Measurements from ENCODE around the gene SMIM21. TPM values are rescaled to one million over a fixed set of nuclear protein-coding genes. Genes with fewer than 3 reads are reported as not detected.

Gene SMIM21
- total and polyA plus RNA-seq, 2 of the 8 experiments (the other 6 are each of a cell fraction or from before 2014, with no cell fraction given), result not detected

- no peaks in the 10 kb centered on the region for H3K9me3 ChIP-seq (ENCODE audit: insufficient read depth in 2 of 2, low read depth in 1 of 2, low read length in 1 of 2)
- no peak overlapping the region for H2AK5ac ChIP-seq (ENCODE audit: low read depth, low read length)
- H4K91ac ChIP-seq (replicated peaks; ENCODE audit: insufficient read length, low read length), result no peak overlapping the region
- no peaks in the 10 kb centered on the region for H3K79me1 ChIP-seq (ENCODE audit: low read depth, low read length)
- H4K20me1 ChIP-seq (replicated peaks in 1 of 2; ENCODE audit: control insufficient read depth in 1 of 2, insufficient read depth in 2 of 2, low read length in 2 of 2), result no peaks in the 10 kb centered on the region
- H3K4me2 ChIP-seq (ENCODE audit: insufficient read depth in 1 of 2, low read depth in 2 of 2, low read length in 2 of 2), result no peak overlapping the region
- no peak overlapping the region for H3K4ac ChIP-seq (replicated peaks; ENCODE audit: insufficient read length, low read depth, low read length)
- no peak overlapping the region for H2BK15ac ChIP-seq (ENCODE audit: low read length)
- no peak overlapping the region for H4K5ac ChIP-seq (ENCODE audit: insufficient read length, low read depth, low read length)
- POLR2A ChIA-PET (ENCODE audit: partially characterized antibody), result no interaction called here
- no peak overlapping the region for H2BK5ac ChIP-seq (ENCODE audit: low read depth, low read length)
- 97% methylated on average over 5 of the region's 5 CpGs; no CpG with 5 or more reads in 1 of the 2 experiments for WGBS, 2 experiments (ENCODE audit: extremely low coverage in 1 of 2, insufficient coverage in 1 of 2, insufficient read length in 1 of 2, insufficient replicate concordance in 2 of 2, low coverage in 1 of 2, low lambda C conversion rate in 2 of 2, missing lambda C conversion rate in 1 of 2)
- CTCF ChIA-PET (ENCODE audit: partially characterized antibody), result interaction anchor here (1.0 to 1.1 kb wide), 2 partner anchors 24 to 62 kb away, joined by 3 read pairs; no protein-coding TSS in a partner anchor
- no peak overlapping the region for H3K4me3 ChIP-seq (ENCODE audit: extremely low read depth in 1 of 4, insufficient read depth in 2 of 4, low read depth in 3 of 4, low read length in 4 of 4)
- H3K23ac ChIP-seq (ENCODE audit: insufficient read length), result no peak overlapping the region
- H3K36me3 ChIP-seq (ENCODE audit: control insufficient read depth in 2 of 4, insufficient read depth in 4 of 4, low read length in 3 of 4), result no peaks in the 10 kb centered on the region
- FAIRE-seq (no peak), DNase-seq (ENCODE audit: low read depth in 1 of 2, low spot score in 2 of 2) (no peak)
- no peak overlapping the region for H4K8ac ChIP-seq (ENCODE audit: extremely low read depth, insufficient read depth, low read length)
- no peaks in the 10 kb centered on the region for H3K79me2 ChIP-seq (ENCODE audit: control insufficient read depth in 1 of 2, insufficient read depth in 2 of 2, low read length in 2 of 2)
- no peaks in the 10 kb centered on the region for H3K27me3 ChIP-seq (replicated peaks in 1 of 4; ENCODE audit: control insufficient read depth in 3 of 4, extremely low read depth in 1 of 4, insufficient read depth in 3 of 4, low read length in 3 of 4)
- no peak overlapping the region for H2BK20ac ChIP-seq (ENCODE audit: low read length)
- H2BK120ac ChIP-seq (replicated peaks; ENCODE audit: low read depth, low read length), result no peak overlapping the region
- H3K27ac ChIP-seq (ENCODE audit: low read depth, low read length), result no peak overlapping the region
- H3K18ac ChIP-seq (ENCODE audit: extremely low read depth, low read length), result no peak overlapping the region
- H3K14ac ChIP-seq (ENCODE audit: insufficient read length), result no peak overlapping the region
- H3K23me2 ChIP-seq (ENCODE audit: low read depth, low read length), result no peaks in the 10 kb centered on the region
- H3K4me1 ChIP-seq (replicated peaks in 1 of 4; ENCODE audit: control insufficient read depth in 3 of 4, insufficient read depth in 4 of 4, low read length in 3 of 4), result no peaks in the 10 kb centered on the region
- no peak for TF ChIP-seq PHF8 (conservative IDR thresholded peaks at IDR 0.05; ENCODE audit: low read depth, low read length)
- TF ChIP-seq KDM4A (IDR thresholded peaks at IDR 0.05; ENCODE audit: low read depth, low read length, severe bottlenecking), result no peak
- TF ChIP-seq MAFK (IDR thresholded peaks at IDR 0.05; ENCODE audit: low read depth, low read length), result no peak
- no peak for TF ChIP-seq EP300 (IDR thresholded peaks at IDR 0.05; ENCODE audit: borderline replicate concordance in 1 of 2, low read depth in 2 of 2, low read length in 2 of 2)
- TF ChIP-seq SIX5 (IDR thresholded peaks at IDR 0.05; ENCODE audit: low read depth, low read length), result no peak
- no peak for TF ChIP-seq RAD21 (IDR thresholded peaks at IDR 0.05 in 1 of 2, conservative IDR thresholded peaks at IDR 0.05 in 1 of 2; ENCODE audit: low read depth in 2 of 2, low read length in 2 of 2)
- no peak for TF ChIP-seq JUN (IDR thresholded peaks at IDR 0.05; ENCODE audit: low read depth, low read length)
- TF ChIP-seq CREB1 (IDR thresholded peaks at IDR 0.05), result no peak
- TF ChIP-seq BACH1 (IDR thresholded peaks at IDR 0.05; ENCODE audit: low read length), result no peak
- no peak for TF ChIP-seq USF2 (IDR thresholded peaks at IDR 0.05; ENCODE audit: low read length)
- no peak for TF ChIP-seq TBP (IDR thresholded peaks at IDR 0.05; ENCODE audit: low read depth, low read length)
- TF ChIP-seq TCF12 (IDR thresholded peaks at IDR 0.05; ENCODE audit: low read depth, low read length), result no peak
- no peak overlapping the region for H3K56ac ChIP-seq (replicated peaks; ENCODE audit: insufficient read length, low read depth, low read length)
- H2AFZ ChIP-seq (ENCODE audit: low read length), result no peak overlapping the region
- H3K9ac ChIP-seq (replicated peaks in 1 of 4; ENCODE audit: extremely low read depth in 1 of 4, low read depth in 3 of 4, low read length in 3 of 4), result no peak overlapping the region
- no peak overlapping the region for H2BK12ac ChIP-seq (ENCODE audit: low read depth, low read length)
Observed at GRCh38 chr18:75393721-75394120, 33.8 kb downstream of the SMIM21 start.
